H7 (cell line): Measurements from ENCODE around the gene COPB1. TPM values are rescaled to one million over a fixed set of nuclear protein-coding genes. Genes with fewer than 3 reads are reported as not detected.
"Not testable (repeated sequence)": the region's sequence is repeated elsewhere in the genome, so short reads cannot be mapped to it uniquely, and the experiment has no call there.

Source experiments
- DNase-seq: peaks from one replicate; pipeline ENCODE4 v3.0.0; 2012
- H3K27me3 ChIP-seq: 2 replicates; pipeline ENCODE4 v1.6.0; 2011; ENCODE audit warnings: mild to moderate bottlenecking, low read length; ENCODE audit not compliant: control insufficient read depth, insufficient read depth
- H3K36me3 ChIP-seq: replicated peaks from 2 replicates; pipeline ENCODE4 v1.5.1; 2011; ENCODE audit warnings: low read length; ENCODE audit not compliant: control insufficient read depth, insufficient read depth
- H3K4me3 ChIP-seq: 2 replicates; pipeline ENCODE4 v1.5.1; 2011; ENCODE audit warnings: low read depth, mild to moderate bottlenecking, control low read depth, low read length, moderate library complexity; ENCODE audit not compliant: insufficient read depth
- total RNA-seq: library from RNA; depleted of rRNA; stranded (reverse); fragments of >200 nt; shearing (Covaris generic); gene quantifications from 2 replicates; pipeline ENCODE4 v1.2.3, GENCODE V29; 2014; rRNA removed

The COPB1 gene
- 157 and 184 TPM in 2 replicates for total RNA-seq

DNA sequence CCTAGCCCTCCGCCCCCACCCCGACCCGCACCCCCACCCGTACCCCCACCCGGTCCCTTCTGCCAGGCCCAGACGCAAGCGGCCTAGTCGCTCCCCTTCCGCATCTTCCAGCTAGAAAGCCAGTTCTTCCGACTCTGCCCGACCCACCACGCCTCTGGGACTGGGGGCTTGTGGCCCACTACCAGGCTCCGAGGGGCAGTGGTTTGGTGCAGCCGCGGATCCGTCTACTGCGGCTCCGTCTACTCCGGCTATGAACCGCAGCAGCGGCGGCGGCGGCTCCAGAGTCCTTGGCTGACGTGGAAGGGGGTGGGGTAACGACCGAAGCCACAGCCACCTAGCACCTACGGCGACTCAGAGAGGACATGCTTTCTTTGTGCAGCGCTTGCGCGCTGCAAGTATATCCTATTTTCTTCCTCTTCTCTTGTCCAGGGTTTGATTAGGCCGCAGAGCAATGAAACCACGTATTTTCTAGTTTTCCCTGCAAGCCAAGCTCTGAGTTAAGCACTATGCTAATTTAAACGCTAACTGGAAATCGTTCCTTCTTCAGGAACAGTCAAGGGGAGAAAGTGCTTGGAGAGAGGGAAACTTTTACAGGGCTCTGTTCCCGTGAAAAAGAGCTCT, at the start of gene COPB1:
TSS of gene COPB1 (minus strand) at position 252 of the 621 bp plus-strand sequence. CDS start 883 bp downstream, outside the sequence.
- H3K4me3 ChIP-seq = peak within 1 kb of the TSS; percentile 92
- peak; percentile 87 for DNase-seq
- H3K27me3 ChIP-seq = no peaks in the 10 kb centered on the region
- H3K36me3 ChIP-seq = peaks cover 1% of the 10 kb centered on the region

GRCh38 chr11:14547440-14547839, 47.8 kb upstream of the COPB1 start:
- no peaks in the 10 kb centered on the region for H3K36me3 ChIP-seq
- H3K4me3 ChIP-seq = no peak overlapping the region
- DNase-seq = no peak
- no peaks in the 10 kb centered on the region for H3K27me3 ChIP-seq

- no peaks in the 10 kb centered on the region for H3K27me3 ChIP-seq
- no peak for DNase-seq
- H3K36me3 ChIP-seq = no peaks in the 10 kb centered on the region
- no peak overlapping the region for H3K4me3 ChIP-seq
These were observed 47.1 kb upstream of the COPB1 start for GRCh38 chr11:14546672-14547071.

GRCh38 chr11:14544611-14545010, 45.0 kb upstream of the COPB1 start:
- H3K27me3 ChIP-seq = no peaks in the 10 kb centered on the region
- no peak overlapping the region for H3K4me3 ChIP-seq
- H3K36me3 ChIP-seq = no peaks in the 10 kb centered on the region
- DNase-seq = no peak

- Histone ChIP-seq H3K27me3 (no peaks in the 10 kb centered on the region), H3K4me3 (no peak overlapping the region), H3K36me3 (no peaks in the 10 kb centered on the region)
- DNase-seq = no peak
These were observed 43.6 kb upstream of the COPB1 start for GRCh38 chr11:14543260-14543659.

DNA sequence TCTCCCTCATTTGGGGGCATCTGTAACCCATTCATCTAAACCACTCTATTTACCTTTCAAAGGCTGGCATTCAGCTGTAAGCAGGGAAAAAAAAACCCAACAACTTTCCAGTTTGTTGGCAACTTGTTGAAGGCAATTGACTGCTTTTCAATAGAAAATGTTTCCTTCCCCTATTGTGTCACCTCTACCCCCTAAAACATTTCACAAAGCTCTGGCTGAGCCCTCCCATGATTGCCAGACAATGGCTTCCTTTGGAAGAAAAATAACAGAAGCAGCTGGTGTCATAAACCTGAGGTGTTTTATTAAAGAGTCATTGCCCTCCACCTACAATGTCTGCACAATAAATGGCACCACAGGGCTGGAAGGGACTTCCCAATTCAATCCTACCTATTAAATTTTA, 42.7 kb upstream of the COPB1 start:
- Histone ChIP-seq H3K27me3 (no peaks in the 10 kb centered on the region), H3K4me3 (no peak overlapping the region), H3K36me3 (no peaks in the 10 kb centered on the region)
- DNase-seq = no peak

DNA sequence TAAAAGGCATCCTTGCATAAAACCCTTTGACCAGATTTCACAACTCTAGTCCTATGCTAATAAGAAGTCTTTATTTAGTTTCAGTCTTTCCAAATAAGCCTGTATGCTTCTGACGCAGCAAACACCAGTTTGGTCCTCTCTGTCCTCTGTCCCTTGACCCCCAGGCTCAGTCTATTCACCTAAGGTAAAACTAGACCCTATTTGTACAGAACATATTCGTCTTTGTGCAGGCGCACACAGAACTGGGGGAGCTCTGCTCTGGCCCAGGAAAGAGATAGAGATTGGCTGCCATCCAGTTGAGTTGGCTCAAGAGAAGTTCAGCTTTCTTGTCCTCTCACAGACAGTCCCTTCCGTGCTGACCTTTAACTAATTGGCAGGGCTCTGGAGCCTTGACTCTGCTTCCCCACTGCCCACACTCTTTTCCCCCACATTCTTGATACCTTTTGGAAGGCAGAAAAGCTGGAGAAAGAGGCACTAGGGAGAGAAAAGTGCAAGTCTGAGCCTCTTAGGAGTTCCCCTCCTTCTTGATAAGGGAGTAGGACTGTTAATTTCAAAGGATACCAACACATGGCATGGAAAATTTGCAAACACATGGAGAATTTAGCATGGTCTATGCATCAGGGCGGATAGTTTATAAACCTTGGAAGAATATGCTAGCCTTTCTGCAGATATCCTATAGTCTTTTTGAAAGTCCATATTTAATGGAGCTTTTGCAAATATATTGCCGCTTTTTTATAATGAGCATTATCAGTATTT, 41.8 kb upstream of the COPB1 start:
- no peak for DNase-seq
- Histone ChIP-seq H3K4me3 (no peak overlapping the region), H3K36me3 (no peaks in the 10 kb centered on the region), H3K27me3 (no peaks in the 10 kb centered on the region)

GRCh38 chr11:14539982-14540421, 40.4 kb upstream of the COPB1 start:
- no peak for DNase-seq
- no peak overlapping the region for H3K4me3 ChIP-seq
- H3K36me3 ChIP-seq = no peaks in the 10 kb centered on the region
- H3K27me3 ChIP-seq = no peaks in the 10 kb centered on the region

DNA sequence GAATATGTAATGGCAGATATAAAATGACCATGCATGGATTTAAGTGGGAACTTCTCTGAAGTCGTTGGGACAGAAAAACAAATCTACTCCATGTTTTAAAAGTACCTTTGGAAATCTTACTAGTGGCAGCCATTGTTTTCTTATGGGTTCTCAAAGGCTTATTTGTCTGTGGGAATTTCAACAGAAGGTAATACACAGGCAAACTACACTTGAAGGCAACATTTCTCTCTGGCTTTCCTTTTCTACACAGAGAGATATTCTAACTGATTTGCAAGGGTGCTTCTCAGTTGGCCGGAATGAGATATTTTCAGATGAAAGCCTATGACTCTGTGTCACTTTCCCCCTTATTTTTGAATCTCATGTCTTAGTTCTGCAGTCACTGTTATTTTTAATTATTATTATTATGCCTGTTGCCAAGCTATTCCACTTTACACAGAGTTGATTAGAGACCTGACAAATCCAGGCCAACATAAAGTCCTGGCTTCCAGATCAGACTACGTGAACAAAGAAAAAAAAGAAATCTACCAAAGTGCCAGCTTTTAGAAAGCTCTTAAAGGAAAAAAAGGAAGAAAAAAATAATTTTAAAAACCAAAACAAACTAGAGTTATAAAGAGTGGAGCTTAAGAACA, 39.4 kb upstream of the COPB1 start:
- Histone ChIP-seq H3K27me3 (no peaks in the 10 kb centered on the region), H3K4me3 (no peak overlapping the region), H3K36me3 (no peaks in the 10 kb centered on the region)
- no peak for DNase-seq

DNA sequence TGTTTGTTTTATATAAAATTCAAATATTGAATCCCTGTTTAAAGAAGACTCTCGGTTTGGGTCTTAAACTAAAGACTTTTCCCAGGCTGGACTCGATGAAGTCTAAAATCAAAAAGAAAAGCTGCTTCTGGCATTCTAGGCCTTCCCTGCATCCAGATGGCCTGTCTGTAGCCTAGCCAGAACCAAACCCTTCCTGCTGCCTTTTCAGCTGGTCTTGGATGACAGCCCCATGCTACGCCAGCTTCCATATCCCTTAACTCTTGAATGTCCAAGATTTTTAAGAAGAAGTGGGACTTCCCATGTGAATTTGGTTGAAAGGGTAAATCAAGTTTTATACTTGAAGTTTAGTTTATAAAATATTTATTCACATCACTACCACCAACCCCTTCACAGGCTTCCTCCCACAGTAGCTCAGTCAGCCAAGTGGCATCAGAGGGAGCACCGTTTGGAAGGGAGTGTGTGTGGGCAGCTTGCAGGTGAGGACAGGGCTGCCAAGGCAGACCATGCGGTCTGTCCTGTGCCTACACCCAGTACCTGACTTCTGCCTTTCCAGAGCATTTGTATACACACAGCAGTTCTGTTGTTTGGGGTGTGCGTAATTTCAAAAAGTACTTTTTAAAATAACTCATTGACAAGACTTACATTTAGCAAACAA, 38.8 kb upstream of the COPB1 start:
- Histone ChIP-seq H3K4me3 (no peak overlapping the region), H3K36me3 (no peaks in the 10 kb centered on the region), H3K27me3 (no peaks in the 10 kb centered on the region)
- no peak for DNase-seq

DNA sequence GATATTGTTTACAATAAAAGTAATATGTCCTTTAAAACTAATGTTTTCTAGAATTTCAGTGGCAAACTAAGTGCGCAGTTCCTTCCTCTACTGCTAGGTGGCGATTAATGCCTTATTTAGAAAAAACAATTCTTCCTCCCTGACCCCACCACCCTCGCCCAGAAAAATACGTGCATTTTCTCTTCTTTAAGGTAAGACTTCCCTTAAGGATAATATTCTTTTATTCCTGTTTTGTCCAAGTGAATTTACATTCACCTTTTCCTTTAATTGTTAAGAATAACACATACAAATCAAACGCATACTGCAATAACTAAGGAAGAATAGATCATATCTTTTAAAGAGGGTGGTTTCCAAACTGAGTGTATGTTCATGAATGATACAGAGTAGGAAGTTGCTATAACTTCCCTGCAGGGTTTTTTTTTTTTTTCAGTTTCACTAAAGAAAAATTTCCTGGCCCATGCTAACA, 37.6 kb upstream of the COPB1 start:
- DNase-seq = peak; percentile 76
- no peaks in the 10 kb centered on the region for H3K27me3 ChIP-seq
- H3K36me3 ChIP-seq = no peaks in the 10 kb centered on the region
- H3K4me3 ChIP-seq = no peak overlapping the region

DNA sequence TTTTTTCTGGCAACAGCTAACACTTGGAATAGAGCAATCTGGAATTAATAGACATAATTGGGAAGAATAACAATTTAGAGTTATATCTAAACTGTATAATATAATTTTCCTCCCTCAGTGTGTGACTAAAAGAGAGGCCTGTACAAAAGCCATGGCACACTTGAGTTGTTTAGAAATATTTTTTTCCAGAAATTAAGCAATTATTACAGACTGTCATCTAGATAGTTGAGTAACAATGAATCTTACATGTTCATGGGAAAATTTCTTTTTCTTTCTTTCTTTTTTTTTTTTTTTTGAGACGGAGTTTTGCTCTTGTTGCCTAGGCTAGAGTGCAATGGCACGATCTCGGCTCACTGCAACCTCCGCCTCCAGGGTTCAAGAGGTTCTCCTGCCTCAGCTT, 35.6 kb upstream of the COPB1 start:
- not testable (repeated sequence) for H3K4me3 ChIP-seq, H3K36me3 ChIP-seq, DNase-seq, H3K27me3 ChIP-seq

GRCh38 chr11:14529951-14530350, 30.3 kb upstream of the COPB1 start:
- Histone ChIP-seq H3K36me3 (no peaks in the 10 kb centered on the region), H3K27me3 (no peaks in the 10 kb centered on the region), H3K4me3 (no peak overlapping the region)
- no peak for DNase-seq

- Histone ChIP-seq H3K36me3 (no peaks in the 10 kb centered on the region), H3K27me3 (no peaks in the 10 kb centered on the region), H3K4me3 (no peak overlapping the region)
- DNase-seq = no peak
These were observed 29.7 kb upstream of the COPB1 start for GRCh38 chr11:14529321-14529720.
